ENCODE data around the gene DIABLO. TPM values are rescaled to one million over a fixed set of nuclear protein-coding genes. Genes with fewer than 3 reads are reported as not detected.
"Not testable (repeated sequence)": the region's sequence is repeated elsewhere in the genome, so short reads cannot be mapped to it uniquely, and the experiment has no call there.

DIABLO gene
- total RNA-seq, 2 donors from 2014 or later = 34.7 to 48.8 TPM

- H3K27me3 ChIP-seq (replicated peaks; ENCODE audit: insufficient read depth); H3K9me3 ChIP-seq; H3K4me3 ChIP-seq; DNase-seq (ENCODE audit: low spot score); H3K4me1 ChIP-seq (ENCODE audit: control insufficient read depth in 1 of 2, low read depth in 2 of 2); ATAC-seq (ENCODE audit: insufficient number of reproducible peaks, low FRiP score, low read depth); H3K27ac ChIP-seq: not testable (repeated sequence)
- peaks cover 55% of the 10 kb centered on the region for H3K36me3 ChIP-seq
Observed at GRCh38 chr12:122258462-122258861, 32.6 kb upstream of the DIABLO start.

- no peak overlapping the region for H3K4me3 ChIP-seq
- no peaks in the 10 kb centered on the region for H3K27me3 ChIP-seq (replicated peaks; ENCODE audit: insufficient read depth)
- H3K27ac ChIP-seq = no peak overlapping the region
- no peaks in the 10 kb centered on the region for H3K9me3 ChIP-seq
- H3K4me1 ChIP-seq (ENCODE audit: control insufficient read depth in 1 of 2, low read depth in 2 of 2) = no peaks in the 10 kb centered on the region
- peaks cover 27% of the 10 kb centered on the region for H3K36me3 ChIP-seq
- ATAC-seq (ENCODE audit: insufficient number of reproducible peaks, low FRiP score, low read depth) = no peak
- no peak for DNase-seq (ENCODE audit: low spot score)
- TF ChIP-seq CTCF (IDR thresholded peaks at IDR 0.05) = no peak
Observed at GRCh38 chr12:122250536-122250935, 24.7 kb upstream of the DIABLO start.

- Histone ChIP-seq H3K9me3 (no peaks in the 10 kb centered on the region), H3K27me3 (replicated peaks; ENCODE audit: insufficient read depth) (no peaks in the 10 kb centered on the region), H3K27ac (no peak overlapping the region), H3K36me3 (peaks cover 27% of the 10 kb centered on the region), H3K4me3 (no peak overlapping the region), H3K4me1 (ENCODE audit: control insufficient read depth in 1 of 2, low read depth in 2 of 2) (no peaks in the 10 kb centered on the region)
- ATAC-seq (ENCODE audit: insufficient number of reproducible peaks, low FRiP score, low read depth) (no peak), DNase-seq (ENCODE audit: low spot score) (no peak)
- no peak for TF ChIP-seq CTCF (IDR thresholded peaks at IDR 0.05)
Observed at GRCh38 chr12:122250047-122250446, 24.2 kb upstream of the DIABLO start.

GRCh38 chr12:122245553-122245952 is 19.7 kb upstream of the DIABLO start:
- no peak overlapping the region for H3K4me3 ChIP-seq
- peaks cover 37% of the 10 kb centered on the region for H3K36me3 ChIP-seq
- ATAC-seq (ENCODE audit: insufficient number of reproducible peaks, low FRiP score, low read depth) = no peak
- no peaks in the 10 kb centered on the region for H3K4me1 ChIP-seq (ENCODE audit: control insufficient read depth in 1 of 2, low read depth in 2 of 2)
- no peaks in the 10 kb centered on the region for H3K27me3 ChIP-seq (replicated peaks; ENCODE audit: insufficient read depth)
- no peak for TF ChIP-seq CTCF (IDR thresholded peaks at IDR 0.05)
- H3K9me3 ChIP-seq = no peaks in the 10 kb centered on the region
- no peak overlapping the region for H3K27ac ChIP-seq
- DNase-seq (ENCODE audit: low spot score) = no peak

GRCh38 chr12:122244565-122245371 is 18.9 kb upstream of the DIABLO start:
- Histone ChIP-seq H3K4me1 (ENCODE audit: control insufficient read depth in 1 of 2, low read depth in 2 of 2) (no peaks in the 10 kb centered on the region), H3K27me3 (replicated peaks; ENCODE audit: insufficient read depth) (no peaks in the 10 kb centered on the region), H3K36me3 (peaks cover 30% of the 10 kb centered on the region), H3K9me3 (no peaks in the 10 kb centered on the region), H3K4me3 (no peak overlapping the region), H3K27ac (no peak overlapping the region)
- DNase-seq (ENCODE audit: low spot score) (no peak), ATAC-seq (ENCODE audit: insufficient number of reproducible peaks, low FRiP score, low read depth) (no peak)
- no peak for TF ChIP-seq CTCF (IDR thresholded peaks at IDR 0.05)

- DNase-seq (ENCODE audit: low spot score) (no peak), ATAC-seq (ENCODE audit: insufficient number of reproducible peaks, low FRiP score, low read depth) (no peak)
- no peaks in the 10 kb centered on the region for H3K9me3 ChIP-seq
- peaks cover 25% of the 10 kb centered on the region for H3K36me3 ChIP-seq
- no peak for TF ChIP-seq CTCF (IDR thresholded peaks at IDR 0.05)
- H3K27ac ChIP-seq = no peak overlapping the region
- H3K27me3 ChIP-seq (replicated peaks; ENCODE audit: insufficient read depth) = no peaks in the 10 kb centered on the region
- no peaks in the 10 kb centered on the region for H3K4me1 ChIP-seq (ENCODE audit: control insufficient read depth in 1 of 2, low read depth in 2 of 2)
- no peak overlapping the region for H3K4me3 ChIP-seq
Observed at GRCh38 chr12:122243965-122244364, 18.1 kb upstream of the DIABLO start.

All from thoracic aorta (tissue), 2 donors.